ENCODE measurements around the gene TSC22D2.
"Not testable (repeated sequence)": the region's sequence is repeated elsewhere in the genome, so short reads cannot be mapped to it uniquely, and the experiment has no call there.

Gene TSC22D2

DNA sequence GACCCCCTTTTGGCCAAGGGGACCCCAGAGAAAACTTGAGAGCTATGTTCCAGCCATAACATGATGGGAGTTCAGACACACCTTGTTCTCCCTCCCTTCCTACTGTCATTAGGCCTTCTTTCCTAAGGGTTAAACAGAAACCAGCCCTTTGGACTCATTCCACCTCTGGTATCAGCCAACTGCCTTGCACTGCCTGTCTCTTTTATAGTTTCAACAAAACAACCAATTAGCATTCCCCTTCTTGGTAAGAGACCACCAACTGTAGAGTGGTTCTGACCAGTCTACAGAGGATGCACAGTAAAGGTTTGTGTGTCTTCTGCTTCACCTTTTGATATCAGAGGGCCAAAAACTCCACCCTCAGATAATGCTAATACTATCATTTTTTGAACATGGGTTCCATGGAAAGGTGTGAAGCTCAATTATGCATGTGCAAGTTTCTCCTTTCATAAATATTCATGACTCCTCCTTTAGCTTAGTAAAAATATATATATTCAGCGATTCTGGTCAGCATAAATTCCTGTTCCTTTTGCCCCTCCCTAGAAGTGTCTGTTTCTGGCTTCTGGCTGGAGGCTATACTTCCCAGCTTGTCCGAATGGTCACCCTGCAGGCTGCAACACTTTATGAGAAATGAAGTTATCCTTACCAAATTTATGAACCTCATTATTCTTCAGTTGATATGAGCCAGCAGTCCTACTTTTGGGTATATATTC, 82.3 kb downstream of the TSC22D2 start:
- DNase-seq, result no peak

DNA sequence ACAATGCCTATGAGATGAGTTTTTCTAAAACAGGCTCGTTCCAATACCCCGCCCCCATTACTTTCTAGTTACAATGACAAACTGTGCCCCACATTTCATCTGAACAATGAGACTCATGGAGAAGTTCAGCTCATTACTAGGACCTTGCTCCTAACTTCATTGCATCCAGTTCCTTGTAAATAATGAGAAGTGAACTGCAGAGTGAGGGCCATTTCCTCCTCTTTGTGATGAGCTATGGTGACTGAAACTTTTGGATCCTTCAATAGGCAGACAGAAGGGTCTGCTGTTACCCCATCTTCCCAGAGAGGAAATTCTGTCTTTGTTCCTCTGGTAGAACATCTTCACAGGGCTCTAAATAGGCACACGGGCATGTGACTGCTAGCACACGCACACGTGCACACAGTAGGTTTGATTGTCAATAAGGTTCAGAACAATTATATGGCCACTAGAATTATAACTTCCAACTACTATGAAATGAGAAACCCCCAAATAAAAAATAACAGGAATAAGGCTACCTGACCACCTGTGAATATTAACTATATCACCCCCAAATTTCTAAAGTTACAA, 86.4 kb downstream of the TSC22D2 start:
- DNase-seq, result no peak

DNA sequence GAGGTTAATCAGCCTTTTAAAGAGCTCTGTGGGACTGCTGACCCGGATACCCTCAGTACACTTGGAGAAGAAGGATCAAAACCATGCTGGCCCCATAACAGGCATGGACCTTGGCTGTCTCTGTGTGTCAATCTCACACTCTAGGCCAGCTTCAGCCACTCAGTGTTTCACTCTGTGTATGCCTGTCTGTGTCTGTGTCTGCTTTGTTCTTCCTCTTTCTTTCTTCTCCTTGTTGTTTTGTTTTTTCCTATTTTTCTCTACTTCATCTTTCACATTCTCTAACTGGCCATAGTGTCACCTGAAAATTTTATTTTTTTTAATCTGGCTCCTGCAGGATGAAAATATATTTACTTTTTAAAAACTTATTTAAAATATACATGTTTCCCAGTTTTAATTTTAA, 87.1 kb downstream of the TSC22D2 start:
- no peak for DNase-seq

DNA sequence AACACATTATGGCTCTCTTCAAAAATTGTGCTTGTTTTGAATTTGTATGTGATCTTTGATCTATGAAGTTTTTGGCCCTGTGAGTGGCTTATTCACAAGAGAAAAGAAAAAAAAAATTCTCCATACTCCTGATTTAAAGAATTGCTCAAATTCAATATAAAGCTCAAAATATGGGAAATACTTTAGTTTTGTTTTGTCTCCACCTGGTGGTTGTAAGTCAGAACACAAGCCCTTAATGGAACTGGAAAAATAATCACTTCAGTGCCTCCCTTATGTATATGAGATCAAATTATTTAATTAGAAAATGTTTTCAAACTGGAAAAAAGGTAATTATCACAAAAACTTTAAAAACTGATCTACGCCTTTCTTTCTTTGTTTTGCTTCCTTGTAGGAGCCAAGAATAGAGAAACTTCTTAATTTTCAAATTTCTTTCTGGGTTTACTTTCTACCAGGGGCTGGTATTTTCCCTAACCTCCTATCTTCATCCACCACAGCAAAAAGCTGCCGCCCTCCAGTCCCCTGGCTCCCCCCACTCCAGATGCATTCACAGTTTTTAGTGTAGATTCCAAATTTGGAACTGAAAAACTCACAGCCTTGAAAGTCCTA, 87.6 kb downstream of the TSC22D2 start:
- DNase-seq, result peak in 2 of 3 experiments; percentile 61 to 80

DNA sequence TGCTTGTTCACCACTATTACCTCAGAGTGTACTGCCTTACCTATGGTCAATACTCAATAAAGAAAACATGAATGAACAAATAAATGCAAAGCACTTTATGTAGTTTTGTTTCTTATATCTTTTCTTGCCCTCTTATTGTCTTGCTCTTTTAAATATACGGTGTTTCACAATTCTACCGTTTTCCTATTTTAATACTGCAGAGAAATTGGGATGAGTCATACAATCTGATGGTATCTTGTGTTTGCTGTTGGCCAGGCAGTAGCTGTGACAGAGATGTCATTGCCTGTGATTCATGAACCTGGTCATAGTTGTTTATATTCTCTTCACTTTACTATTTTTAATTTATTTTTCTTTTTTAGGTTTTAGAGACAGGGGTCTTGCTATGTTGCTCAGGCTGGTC, 89.9 kb downstream of the TSC22D2 start:
- no peak for DNase-seq

DNA sequence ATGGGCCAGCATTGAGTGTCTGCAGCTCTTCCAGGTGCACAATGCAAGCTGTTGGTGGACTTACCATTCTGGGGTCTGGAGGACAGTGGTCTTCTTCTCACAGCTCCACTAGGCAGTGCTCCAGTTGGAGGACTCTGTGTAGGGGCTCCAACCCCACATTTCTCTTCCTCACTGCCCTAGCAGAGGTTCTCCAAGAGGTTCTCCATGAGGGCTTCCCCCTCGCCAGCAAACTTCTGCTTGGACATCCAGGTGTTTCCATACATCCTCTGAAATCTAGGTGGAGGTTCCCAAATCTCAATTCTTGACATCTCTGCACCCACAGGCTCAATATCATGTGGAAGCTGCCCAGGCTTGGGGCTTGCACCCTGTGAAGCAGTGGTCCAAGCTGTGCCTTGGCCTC, 92.9 kb downstream of the TSC22D2 start:
- DNase-seq, result not testable (repeated sequence)

DNA sequence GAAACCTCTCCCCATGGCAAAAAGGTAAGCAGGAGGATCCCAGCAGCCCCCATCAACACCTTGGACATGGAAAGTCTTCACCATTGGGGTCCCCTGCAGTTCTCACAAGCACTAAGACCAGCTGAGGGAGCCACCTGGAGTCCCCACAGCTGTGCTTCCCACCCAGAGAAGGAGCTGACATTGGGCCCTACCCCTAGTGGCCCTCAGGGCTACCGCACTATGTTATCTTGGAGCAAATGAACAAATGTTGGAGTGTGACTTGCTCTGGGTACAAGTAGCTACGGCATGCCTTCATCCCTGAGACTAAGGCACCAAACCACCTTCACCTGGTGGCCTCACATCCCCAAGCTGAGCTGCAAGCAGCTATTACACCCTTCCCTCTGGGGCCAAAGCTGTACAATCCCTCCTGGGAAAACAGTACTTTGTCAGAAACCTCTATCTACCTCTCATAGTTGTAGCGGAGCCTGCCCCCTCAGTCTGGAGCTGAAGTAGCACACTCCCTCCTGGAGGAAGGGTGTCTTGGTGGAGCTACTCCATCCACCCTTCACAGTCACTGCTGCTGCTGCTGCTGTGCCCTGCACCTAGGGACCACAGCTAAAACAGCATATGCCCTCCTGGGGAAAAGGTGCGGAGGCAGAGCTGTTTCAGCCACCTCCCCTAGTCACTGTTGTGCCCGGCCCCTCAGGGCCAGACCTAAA, 95.5 kb downstream of the TSC22D2 start:
- no peak for DNase-seq

DNA sequence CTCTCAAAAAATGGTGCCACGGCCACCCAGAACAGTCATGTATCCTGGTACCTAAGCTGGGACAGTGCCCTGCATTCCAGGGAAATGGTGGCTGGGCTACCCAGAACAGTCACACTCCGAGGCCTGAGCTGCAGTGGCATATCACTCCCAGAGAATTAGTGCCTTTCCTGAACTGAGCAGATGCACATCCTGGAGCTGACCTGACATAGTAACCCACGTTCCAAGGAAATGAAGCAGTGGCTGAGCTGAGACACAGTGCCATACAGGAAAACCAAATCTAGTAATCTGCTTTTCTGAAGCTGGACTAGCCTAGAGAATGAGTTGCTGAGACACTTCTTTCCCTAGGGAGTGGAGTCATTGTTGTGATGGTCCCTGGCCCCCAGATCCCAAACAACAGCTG, 96.4 kb downstream of the TSC22D2 start:
- DNase-seq, result no peak

DNA sequence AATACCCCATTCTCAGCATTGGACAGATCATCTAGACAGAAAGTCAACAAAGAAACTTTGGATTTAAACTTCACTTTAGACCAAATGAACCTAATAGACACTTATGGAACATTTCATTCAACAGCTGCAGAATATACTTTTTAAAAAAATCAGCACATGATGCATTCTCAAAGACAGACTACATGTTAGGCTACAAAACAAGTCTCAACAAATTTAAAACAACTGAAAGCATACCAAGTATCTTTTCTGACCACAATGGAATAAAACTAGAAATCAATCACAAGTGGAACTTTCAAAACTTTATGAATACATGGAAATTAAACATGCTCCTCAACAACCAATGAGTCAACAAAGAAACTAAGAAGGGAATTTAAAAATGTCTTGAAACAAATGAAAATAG, 100.3 kb downstream of the TSC22D2 start:
- DNase-seq, result no peak

DNA sequence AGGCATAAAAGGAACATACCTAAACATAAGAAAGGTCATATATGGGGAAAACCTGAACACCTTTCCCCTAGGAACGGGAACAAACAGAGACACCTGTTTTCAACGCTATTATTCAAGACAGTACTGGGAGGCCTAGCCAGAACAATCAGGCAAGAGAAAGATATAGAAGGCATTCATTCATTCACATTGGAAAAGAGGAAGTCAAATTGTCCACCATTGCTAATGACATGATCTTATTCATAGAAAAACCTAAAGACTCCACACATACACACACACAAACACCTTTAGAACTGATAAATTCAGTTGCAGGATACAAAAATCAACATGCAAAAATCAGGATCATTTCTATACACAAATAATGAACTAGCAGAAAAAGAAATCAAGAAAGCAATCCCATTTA, 101.7 kb downstream of the TSC22D2 start:
- no peak for DNase-seq

DNA sequence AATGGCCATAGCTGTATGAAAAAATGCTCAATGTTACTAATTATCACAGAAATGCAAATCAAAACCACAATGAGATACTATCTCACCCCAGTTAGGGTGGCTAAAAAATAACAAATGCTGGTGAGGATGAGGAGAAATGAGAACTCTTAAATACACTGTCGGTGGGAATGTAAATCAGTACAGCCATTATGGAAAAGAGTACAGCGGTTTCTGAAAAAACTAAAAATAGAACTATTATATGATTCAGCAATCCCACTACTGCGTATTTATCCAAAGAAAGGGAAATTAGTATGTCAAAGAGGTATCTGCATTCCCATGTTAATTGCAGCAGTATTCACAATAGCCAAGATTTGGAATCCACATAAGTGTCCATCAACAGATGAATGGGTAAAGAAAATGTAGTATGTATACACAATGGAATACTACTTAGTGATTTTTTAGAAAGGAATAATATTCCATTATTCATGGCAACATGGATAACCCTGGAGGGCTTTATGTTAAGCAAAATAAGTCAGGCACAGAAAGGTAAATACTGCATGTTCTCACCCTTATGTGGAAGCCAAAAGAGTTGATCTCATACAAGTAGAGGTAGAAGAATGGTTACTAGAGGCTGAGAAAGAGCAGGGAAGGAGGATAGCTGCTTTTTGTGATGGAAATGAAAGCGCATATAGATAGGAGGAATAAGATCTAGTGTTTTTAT, 103.2 kb downstream of the TSC22D2 start:
- DNase-seq, result no peak

DNA sequence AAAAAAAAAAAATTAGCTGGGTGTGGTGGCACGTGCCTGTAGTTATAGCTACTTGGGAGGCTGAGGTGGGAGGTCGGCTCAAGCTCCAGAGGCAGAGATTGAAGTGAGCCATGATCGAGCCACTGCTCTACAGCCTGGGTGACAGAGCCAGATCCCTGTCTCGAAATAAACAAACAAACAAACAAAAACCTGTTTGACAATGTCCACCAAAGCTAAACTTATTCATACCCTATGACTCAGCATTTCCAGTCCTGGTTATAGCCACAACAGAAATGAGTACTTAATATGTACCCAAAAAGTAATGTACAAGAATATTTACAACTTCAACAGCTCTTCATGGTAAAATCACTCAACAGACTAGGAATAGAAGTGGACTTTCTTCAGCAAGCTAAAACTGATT, 107.1 kb downstream of the TSC22D2 start:
- no peak for DNase-seq
